A172 (cell line): ENCODE measurements around the gene OLFM2. TPM values are rescaled to one million over a fixed set of nuclear protein-coding genes. Genes with fewer than 3 reads are reported as not detected.
"Not testable (repeated sequence)": the region's sequence is repeated elsewhere in the genome, so short reads cannot be mapped to it uniquely, and the experiment has no call there.

Experiments
- DNase-seq: peaks from one replicate; pipeline ENCODE4 v3.0.0-alpha.2; 2015; ENCODE audit warnings: low spot score
- total RNA-seq: library from RNA; depleted of rRNA; stranded (reverse); fragments of >200 nt; shearing (Covaris generic); gene quantifications from 2 replicates; pipeline ENCODE4 v1.2.3, GENCODE V29; 2014; rRNA removed

OLFM2 gene
- 0.77 and 2.2 TPM in 2 replicates for total RNA-seq

DNA sequence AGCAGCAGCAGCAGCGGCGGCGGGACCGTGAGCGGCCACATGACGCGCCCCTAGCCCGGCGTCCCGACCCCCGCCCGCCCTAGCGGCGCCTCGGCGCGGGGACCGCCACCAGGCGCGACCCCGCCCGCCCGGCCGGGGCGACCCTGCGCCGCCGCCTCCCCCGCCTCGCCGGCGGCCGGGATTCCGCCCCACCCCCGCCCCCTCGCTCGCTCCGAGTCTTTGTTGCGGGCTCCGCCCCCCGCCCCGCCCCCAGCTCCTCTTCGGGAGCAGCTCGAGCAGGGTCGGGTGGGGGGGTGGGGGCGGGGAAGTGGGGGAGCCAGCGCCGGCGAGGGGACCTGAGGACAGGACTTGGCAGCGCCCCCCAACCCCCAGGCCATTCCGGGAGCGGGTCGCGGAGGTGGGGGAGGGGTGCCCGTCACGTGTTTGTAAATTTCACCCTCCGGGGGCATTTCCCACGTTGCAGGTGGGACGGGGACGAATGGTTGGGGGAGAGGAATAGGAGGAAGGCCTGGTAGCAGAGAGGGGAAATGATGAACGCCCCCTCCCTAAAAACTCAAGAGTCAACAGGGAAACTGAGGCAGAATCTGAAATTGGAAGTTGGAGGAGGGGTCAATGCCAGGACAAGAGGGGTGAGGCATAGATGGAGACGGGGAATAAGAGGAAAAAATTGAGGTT, at the start of gene OLFM2:
OLFM2 (minus strand) TSS at position 190 of the 675 bp plus-strand sequence; CDS start at position 41, 149 bp downstream.
- no peak for DNase-seq

DNA sequence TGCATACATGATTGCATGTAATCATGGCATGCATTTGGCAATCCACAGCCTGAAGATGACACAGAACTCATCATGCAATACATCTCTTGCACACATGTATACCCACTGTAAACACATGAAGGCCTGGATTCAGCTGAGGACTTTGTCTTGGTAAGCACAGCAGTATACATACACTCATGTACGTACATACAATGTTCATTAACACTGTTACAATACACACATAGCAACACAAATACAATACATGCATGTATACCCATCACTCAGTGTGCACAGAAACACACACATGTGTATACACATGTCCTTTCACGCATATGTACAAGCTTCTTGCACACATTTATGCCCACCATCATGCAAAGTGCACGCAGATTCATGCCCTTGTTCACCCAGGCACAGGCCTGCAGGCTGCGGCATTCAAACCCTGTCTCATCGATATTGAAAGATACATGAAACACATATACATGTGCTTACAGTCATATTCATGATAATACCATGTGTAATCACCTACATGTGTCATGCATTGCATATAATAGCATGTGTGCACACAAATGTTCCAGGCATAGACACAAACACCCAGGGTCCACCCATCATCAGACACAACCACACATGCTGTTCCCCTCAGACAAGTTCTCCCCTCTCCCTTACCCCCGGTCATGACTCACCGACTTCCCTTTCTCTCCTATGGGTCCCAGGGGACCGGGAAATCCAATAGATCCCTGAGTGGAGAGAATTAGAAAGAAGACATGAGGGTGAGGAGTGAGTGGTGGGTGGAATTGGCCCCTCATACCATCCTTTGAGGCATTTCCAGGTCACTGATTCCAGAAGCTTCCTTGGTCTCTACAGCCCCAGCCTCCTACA, 45.3 kb upstream of the OLFM2 start:
- no peak for DNase-seq

DNA sequence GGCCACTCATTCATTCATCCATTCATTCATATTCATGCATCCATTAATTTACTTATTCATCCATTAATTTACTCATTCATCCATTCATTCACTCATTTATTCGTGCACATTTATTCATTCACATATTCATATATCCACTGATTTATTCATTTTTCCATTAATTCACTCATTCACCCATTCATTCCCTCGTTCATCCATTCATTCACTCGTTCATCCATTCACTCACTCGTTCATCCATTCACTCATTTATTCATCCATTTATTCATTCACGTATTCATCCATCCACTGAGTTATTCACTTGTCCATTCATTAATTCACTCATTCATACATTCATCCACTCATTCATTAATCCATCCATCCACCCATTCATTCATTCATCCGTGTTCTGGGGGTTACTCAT, 35.8 kb upstream of the OLFM2 start:
- no peak for DNase-seq

DNA sequence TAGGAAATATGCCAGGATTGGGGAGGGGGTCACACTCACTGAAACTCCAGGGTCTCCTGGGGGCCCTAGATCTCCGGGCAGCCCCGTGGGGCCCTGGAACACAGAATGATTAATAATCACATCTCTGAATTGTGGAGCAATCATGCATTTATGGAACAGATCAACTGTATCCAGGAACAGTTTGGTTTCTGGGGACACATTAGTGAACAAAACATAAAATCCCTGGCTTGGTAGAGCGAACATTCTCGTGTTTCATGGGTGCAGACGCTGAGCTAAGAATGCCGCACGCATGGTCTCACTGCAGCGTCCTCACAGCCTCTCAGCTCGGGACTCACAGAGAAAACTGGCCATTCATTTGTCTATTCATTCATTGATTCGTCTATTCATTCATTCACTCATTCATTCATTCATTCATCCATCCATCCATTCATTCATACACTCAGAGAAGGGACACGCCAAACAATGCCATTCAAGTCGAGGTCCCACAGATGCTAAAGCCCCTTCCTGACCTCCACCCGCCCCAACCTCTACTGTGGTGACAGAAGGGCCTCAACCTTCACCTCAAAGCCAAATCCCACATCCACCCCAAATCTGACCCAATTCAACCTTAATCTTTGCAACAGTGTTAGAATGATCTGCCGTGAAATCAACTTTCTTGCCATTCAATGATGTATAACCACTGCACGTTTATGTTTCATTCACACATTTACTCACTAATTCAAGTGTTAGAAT, 35.0 kb upstream of the OLFM2 start:
- no peak for DNase-seq

DNA sequence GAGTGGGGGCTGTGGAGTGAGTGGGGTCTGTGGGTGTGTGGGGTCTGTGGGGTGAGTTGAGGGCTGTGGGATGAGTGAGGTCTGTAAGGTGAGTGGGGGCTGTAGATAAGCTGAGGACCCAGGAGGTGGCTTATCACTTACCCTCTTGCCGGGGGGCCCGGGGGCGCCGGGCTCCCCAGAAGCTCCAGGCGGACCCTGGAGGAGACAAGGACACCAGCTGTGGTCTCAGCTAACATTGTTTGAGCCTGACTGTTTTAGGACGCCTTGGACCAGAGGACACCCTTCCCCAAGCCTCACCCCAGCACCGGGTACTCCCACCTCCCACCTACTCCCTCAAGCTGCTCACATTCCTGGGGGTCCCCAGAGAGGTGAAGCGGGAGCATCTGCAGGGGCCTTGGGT, 34.2 kb upstream of the OLFM2 start:
- no peak for DNase-seq

DNA sequence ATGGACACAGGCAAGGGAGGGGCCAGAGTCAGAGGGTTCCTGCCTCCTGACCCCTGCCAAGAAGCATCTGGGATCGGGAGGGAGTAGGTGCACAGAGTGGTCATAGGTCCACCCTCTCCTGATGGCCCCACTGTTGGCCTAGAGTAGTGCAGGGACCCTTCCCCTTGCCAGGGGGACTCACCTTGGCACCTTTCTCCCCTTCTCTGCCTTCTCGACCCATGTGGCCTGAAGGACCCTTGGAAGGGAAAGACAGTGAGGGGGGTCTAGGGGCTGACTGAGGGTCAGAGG, 33.3 kb upstream of the OLFM2 start:
- no peak for DNase-seq

DNA sequence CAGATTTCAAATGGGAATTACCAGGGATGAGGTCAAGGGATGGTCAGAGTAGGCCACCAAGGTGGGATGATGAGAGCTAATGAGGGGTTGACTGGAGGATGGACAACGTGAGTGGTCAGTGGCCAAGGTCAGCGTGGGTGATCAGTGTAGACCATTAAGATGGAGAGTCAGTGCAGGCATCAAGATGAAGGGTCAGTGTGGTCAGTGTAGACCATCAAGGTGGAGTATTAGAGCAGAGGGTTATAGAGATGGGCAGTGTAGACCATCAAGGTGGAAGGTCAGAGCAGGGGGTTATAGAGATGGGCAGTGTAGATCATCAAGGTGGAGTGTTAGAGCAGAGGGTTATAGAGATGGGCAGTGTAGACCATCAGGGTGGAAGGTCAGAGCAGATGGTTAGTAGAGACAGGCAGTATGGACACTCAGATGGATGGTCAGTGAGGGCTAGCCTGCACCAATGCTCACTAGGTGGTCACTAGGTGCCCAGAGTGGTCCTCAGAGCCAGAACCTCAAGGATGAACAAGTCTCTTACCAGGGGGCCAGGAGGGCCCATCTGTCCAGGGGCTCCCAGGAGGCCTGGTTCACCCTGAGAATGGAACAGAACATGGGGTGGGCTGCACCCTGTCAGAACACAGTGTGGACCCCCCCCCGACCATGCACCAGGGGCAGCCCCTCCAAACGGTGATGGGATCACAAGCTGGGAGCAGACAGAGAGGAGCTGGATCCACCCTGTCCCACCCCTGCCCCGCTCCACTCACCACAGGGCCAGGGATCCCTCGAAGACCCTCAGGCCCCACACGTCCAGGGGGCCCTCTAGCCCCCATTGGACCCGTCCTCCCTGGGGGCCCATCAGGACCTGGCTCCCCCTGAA, 32.7 kb upstream of the OLFM2 start:
- DNase-seq, result no peak

DNA sequence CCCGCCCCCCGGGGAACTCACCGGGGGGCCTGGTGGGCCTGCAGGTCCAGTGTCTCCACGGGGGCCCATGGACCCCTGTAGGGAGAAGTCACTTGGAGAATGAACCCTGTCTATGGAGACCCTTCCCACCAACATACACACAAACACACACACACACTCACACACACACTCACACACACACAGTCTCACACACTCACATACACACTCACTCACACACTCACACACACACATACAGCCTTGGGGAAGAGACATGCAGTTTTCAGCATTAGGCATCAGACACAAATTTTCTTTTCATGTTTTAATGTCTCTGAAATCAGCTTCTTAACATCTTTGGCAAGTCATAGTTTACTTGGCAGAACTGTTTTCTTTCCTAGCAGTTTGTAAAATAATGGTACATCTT, 31.0 kb upstream of the OLFM2 start:
- DNase-seq, result no peak

DNA sequence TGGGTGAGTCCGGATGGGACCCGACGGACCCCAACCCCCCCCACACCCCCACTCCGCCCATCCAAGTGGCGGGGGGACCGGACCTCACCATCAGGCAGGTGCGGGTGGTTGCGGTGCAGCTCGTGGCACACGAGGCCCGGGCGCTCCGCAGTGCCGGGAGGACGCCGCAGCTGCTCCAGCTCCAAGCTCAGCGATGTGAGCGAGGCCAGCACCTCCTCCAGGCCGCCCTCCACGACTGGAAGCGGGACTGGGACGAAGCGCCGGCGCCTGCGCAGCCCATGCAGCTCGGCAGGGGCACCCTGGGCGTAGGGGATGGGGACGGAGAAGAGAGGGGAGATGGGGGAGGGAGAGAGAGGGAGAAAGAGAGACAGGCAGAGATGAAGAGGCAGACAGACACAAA, 30.1 kb upstream of the OLFM2 start:
- DNase-seq, result no peak

DNA sequence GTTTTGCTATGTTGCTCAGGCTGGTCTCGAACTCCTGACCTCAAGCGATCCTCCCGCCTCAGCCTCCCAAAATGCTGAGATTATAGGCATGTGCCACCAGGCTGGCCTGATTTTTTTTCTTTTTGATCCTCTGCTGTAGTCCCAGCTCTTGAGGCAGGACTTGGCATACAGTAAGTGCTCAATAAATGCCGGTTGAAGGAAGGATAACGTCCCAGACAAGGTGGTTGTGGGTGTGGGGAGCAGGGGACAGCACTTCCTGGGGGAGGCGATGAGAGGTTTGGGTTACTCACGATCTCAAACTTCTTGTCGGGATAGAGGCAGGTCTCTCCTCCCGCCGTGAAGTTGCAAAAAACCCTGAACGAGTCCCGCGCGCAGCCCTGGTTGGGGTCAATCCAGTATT, 29.7 kb upstream of the OLFM2 start:
- DNase-seq, result no peak

DNA sequence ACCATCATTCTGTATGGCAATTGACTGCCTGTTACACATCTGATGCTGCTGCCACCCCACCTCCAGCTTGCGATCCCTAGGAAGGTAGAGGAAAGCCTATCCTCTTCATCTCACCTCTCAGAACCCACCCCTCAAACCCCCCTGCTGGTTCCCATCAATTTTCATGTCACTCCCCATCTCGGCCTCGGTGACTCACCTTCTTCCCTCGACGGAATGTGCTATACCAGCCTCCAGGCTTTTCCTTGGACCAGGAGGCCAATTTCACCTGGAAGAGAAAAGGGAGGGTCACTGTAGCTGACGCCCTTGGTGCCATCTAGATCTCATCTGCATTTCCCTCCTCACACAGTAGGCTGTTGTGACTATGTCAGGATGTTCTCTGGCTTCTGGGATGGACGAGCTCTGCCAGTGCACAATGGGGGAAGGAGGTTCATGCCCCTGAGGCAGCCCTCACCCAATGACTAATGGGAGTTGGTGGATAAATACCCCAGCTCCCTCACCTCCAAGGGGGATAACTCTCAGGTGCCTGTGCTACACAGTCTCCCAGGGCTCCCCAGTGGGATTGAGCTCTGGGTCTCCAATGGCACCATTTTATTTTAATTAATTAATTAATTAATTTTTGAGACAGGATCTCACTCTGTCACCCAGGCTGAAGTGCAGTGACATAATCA, 26.4 kb upstream of the OLFM2 start:
- no peak for DNase-seq

DNA sequence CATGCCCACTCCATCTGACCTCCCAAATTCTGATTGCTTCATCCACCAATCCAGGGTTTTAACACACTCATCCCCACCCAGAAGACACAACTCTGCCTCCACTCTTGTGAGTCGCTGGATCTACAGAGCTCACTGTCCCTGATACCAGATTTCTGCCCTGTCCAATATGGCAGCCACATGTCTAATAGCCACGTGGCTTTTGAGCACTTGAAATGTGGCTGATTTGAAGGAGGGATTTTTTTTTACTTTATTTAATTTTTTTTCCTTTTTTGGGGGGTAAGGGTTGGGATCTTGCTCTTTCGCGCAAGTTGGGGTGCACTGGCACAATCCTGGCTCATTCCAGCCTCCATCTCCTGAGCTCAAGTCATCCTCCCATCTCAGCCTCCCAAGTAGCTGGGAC, 24.8 kb upstream of the OLFM2 start:
- DNase-seq, result no peak

DNA sequence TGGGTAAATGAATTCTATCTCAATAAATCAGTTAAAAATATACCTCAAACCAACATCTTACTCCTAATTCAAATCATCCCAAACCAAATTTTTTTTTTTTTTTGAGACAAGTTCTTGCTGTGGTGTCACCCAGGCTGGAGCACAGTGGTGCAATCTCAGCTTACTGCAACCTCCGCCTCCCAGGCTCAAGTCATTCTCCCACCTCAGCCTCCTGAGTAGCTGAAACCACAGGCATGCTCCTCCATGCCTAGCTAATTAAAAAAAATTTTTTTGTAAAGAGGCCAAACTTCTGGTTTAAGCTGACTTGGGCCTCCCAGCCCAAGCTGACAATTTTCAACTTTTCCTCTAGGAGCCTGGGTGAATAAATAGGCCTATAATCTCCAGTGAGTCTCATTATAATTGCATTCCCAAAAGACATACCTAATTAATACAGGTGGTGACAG, 22.1 kb upstream of the OLFM2 start:
- DNase-seq, result peak; percentile 68

DNA sequence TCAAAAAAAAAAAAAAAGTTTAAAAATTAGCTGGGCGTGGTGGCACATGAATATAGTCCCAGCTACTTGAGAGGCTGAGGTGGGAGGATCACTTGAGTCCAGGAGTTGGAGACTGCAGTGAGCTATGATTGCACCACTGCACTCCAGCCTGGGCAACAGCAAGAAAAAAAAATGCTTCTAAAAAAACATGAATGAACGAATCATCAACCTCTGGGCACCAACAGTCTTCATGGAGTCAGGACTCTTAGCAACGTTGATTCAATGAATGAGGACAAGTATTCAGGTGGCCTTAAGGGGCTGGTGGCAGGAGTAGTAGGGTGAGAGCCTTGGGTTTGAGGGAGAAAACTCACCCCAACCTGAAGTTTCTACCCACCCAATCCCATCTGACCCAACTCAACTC, 20.6 kb upstream of the OLFM2 start:
- DNase-seq, result no peak

DNA sequence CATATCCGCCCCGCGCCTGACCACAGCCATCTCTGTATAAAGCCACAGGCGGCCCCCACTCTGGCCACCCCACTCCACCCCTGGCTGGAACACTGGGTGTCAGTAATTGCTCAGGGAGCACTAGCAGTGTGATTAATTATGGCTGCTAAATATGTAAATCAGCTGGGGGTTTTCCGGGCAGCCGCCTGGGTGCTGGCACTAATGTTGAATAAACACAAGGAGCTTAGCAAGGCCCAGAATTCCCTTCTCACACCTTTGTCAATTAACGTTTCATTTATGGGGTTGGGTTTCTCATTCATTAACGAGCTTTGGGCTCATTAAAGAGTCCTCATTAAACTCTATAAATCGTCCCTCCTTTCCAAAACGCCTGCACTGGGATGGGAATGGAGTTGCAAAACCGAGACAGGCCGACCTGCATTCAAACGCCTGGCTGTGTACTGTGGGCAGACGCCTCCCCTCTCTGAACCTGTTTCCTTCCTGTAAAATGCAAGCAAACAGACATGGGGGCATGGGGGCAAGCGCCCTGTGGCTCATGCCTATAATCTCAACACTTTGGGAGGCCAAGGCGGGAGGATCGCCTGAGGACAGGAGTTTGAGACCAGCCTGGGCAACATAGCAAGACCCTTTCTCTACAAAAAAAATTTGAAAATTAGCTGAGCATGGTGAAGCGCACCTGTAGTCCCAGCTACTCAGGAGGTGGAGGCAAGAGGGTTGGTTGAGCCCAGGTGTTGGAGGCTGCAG, 17.7 kb upstream of the OLFM2 start:
- no peak for DNase-seq

DNA sequence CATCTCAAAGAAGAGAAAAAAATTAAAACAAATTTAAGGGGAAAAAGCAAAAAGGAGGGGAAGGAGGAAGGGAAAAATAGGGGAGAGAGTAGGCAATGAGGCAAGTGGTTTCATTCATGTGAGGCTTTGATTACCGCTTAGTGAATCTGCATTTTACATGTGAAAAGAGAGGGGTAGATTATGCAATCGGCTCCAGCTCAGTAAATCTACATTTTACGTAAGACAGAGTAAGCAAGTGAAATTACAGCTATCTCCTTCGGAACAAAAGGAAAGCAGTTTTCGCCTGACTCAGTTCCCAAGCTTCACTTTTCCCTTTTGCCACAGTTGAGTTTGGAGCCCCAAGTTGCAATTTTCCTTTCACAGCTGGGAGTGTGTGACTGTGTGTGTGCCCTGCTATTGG, 16.0 kb upstream of the OLFM2 start:
- no peak for DNase-seq

DNA sequence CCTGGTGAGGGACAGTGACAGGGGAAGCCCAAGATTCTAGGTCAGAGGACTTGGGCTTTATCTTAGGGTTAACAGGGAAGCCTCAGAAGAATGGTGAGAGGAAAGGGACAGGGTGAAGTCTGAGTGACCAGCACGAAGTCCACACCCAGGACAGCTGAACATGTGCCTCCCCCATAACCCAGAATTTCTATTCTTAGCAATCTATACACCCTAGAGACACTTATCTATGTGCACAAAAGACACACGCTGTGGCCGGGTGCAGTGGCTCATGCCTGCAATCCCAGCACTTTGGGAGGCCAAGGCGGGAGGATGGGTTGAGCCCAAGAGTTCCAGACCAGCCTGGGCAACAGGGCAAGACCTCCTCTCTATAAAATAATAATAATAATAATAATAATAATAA, 11.1 kb upstream of the OLFM2 start:
- no peak for DNase-seq

DNA sequence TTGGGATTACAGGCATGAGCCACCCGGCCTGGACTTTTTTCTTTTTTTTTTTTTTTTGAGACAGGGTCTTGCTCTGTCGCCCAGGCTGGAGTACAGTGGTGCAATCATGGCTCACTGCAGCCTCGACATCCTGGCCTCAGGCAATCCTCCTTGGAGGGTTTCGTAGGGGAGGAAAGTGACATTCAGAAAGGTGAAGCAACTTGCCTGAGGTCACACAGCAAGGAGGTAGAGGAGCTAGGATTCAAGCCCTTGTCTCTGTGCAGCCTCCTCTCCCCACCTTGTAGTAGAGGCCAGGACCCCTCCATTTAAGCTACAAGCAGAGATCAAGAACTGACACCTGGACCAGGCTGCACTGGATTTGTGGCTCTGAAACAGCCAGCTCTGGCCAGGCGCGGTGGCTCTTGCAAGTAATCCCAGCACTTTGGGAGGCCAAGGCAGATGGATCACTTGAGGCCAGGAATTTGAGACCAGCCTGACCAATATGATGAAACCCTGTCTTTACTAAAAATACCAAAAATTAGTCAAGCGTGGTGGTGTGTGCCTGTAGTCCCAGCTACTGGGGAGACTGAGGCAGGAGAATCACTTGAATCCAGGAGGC, 10.3 kb upstream of the OLFM2 start:
- DNase-seq, result not testable (repeated sequence)

DNA sequence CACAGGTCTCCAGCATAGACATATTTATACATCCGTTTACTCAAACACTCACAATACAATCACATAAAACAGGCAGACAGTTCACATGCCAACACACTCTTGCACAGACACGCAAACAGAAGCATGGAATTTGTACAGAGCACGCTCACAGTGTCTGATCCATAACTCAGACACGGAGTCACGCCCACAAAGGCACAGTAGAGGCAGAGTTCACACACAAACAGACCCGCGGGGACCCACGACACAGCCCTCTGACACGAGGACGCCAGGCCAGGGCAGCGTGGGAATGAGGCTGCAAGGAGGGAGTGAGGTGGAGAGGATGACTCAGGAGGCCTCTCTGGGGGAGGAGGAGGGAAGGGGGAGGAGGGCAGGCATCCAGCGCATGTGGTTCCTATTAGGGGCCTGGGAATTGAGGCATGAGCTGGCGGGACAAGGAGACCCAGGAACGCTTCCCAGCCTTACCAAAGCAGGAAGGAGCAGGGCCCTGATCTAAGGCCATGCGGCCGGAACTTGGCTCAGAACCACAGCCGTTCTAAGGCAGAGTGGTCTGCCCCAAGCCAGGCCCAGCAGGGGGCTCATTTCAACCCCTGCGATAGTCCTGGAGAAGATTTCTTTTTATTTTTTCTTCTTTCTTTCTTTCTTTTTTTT, 9.1 kb upstream of the OLFM2 start:
- DNase-seq, result peak; percentile 94

DNA sequence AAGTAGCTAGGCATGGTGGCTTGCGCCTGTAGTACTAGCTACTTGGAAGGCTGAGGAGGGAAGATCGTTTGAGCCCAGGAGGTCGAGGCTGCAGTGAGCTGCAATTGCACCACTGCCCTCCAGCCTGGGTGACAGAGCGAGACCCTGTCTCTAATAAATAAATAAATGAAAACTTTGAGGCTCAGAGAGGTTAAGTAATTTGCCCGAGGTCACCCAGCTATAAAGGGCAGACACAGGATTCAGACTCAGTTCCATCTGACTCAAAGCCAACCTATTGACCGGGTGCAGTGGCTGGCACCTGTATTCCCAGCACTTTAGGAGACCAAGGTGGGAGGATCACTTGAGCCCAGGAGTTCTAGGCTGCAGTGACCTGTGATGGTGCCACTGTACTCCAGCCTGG, 7.4 kb upstream of the OLFM2 start:
- no peak for DNase-seq
